GM12874 (cell line): Measurements from ENCODE around the gene GALNT17.

ENCODE experiments used
- TF ChIP-seq, protein P1 (sequence below): IDR thresholded peaks from 2 replicates; pipeline ENCODE4 v1.5.1; 2011; ENCODE audit warnings: low read depth, mild to moderate bottlenecking, control low read depth, low read length, moderate library complexity; ENCODE audit not compliant: insufficient read depth

Gene GALNT17

DNA sequence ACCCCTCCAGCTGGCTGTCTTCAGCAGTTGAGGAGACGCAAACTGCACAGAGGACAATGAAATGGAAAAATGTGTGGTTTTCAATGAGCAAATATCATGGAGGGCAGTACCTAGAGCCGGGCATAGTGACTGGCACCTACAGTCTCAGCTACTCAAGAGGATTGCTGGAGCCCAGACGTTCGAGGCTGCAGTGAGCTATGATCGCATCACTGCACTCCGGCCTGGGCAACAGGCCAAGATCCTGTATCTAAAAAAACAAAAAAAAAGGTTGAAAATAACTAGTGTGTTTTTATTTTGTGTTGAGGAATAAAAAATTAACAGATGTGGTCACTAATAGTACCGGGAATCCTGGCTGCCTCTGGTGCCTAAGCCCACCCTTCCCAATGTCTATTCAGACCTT is 345.5 kb downstream of the GALNT17 start:
- TF ChIP-seq, protein P1, sequence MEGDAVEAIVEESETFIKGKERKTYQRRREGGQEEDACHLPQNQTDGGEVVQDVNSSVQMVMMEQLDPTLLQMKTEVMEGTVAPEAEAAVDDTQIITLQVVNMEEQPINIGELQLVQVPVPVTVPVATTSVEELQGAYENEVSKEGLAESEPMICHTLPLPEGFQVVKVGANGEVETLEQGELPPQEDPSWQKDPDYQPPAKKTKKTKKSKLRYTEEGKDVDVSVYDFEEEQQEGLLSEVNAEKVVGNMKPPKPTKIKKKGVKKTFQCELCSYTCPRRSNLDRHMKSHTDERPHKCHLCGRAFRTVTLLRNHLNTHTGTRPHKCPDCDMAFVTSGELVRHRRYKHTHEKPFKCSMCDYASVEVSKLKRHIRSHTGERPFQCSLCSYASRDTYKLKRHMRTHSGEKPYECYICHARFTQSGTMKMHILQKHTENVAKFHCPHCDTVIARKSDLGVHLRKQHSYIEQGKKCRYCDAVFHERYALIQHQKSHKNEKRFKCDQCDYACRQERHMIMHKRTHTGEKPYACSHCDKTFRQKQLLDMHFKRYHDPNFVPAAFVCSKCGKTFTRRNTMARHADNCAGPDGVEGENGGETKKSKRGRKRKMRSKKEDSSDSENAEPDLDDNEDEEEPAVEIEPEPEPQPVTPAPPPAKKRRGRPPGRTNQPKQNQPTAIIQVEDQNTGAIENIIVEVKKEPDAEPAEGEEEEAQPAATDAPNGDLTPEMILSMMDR, result no peak

DNA sequence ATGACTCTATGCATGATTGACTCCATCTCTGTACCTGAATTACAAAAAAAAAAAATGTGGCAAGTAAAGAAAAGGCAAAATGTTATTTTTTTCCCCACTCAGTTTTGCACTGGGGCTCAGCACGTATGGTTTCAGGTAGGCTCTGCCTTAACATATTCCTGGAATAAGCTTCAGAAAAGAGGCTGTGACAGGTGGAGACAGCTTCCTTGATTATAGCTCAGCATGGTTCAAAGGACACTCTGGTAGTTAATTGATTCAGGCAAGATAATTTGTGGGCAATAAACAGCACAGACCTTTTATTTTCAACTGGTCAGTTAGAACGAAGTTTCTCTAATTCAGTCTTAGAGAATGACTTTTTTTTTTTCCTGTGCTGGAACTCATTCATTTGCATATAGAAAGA is 347.3 kb downstream of the GALNT17 start:
- TF ChIP-seq, protein P1, result no peak

DNA sequence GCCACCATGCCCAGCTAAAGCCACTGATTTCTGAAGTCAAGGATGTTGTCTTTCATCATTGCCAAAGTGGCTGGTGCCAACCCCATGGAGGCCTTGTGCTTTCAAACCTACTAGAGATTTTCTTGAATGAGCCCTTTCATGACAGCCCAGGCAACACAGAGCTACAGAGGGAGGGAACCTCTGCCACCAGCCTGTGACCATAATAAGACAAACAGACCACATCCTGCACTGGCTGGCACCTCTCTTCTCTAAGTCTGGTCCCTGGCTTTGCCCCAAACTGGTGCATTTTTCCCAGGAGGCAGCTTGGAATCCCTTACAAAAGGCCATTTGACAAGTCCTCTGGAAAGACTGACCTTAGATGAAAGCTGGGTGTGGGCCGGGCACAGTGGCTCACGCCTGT is 348.8 kb downstream of the GALNT17 start:
- TF ChIP-seq, protein P1, result no peak

DNA sequence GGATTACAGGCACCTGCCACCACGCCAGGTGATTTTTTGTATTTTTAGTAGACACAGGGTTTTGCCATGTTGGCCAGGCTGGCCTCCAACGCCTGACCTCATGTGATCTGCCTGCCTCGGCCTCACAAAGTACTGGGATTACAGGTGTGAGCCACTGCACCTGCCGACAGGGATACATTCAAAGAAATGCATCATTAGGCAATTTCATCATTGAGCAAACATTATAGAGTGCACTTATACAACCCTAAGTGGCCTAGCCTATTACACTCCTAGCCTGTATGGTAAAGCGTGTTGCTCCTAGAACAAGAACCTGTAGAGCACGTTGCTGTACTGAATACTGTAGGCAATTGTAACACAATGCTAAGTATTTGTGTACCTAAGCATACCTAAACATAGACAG is 350.3 kb downstream of the GALNT17 start:
- TF ChIP-seq, protein P1, result no peak

DNA sequence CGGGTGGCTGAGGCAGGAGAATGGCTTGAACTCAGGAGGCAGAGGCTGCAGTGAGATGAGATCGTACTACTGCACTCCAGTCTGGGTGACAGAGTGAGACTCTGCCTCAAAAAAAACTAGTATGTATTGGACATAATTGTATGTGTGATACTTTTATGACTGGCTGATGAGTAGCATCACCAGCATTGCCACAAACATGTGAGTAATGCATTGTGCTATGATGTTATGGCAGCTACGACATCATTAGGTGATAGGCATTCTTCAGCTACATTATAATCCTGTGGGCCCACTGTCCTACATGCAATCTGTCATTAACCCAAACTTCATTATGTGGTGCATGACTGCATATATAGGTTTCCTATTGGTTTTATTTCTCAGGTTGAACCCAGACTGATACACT is 352.4 kb downstream of the GALNT17 start:
- TF ChIP-seq, protein P1, result no peak

DNA sequence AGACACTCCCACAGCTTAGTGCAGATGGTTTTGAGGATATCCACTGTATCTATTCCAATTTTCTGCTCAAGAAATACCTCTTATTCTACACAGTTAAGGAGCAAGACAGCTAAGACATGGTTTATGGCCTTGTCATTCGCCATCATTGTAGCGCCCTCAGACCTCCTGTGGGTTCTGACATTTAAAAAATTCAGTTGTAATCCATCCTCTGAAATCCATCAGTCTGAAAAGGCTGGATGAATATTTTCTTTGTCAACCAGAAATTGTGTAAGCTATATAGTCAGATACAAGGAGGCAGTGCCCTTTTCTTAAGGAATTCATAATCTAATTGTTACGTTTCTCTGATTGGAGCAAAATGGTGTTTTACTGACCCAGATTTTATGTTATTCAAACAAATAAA is 353.6 kb downstream of the GALNT17 start:
- TF ChIP-seq, protein P1, result no peak

DNA sequence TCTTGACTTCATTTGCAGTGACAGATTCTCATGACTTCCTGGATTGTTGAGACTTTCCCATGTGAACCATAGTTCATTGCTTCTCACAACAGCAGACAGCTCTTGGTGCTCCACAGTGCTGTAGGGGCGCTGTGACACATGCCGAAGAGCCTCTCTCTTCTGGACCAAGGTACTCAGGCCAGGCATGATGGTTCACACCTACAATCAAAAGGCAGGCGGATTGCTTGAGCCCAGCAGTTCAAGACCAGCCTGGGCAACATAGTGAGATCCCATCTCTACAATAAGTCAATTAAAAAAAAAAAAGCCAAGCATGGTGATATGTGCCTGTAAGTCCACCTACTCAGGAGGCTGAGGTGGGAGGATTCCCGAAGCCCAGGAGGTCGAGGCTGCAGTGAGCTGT is 354.5 kb downstream of the GALNT17 start:
- TF ChIP-seq, protein P1, result no peak
